ENCODE results near the gene DOP1B.
"Not testable (repeated sequence)": the region's sequence is repeated elsewhere in the genome, so short reads cannot be mapped to it uniquely, and the experiment has no call there.

DOP1B gene

DNA sequence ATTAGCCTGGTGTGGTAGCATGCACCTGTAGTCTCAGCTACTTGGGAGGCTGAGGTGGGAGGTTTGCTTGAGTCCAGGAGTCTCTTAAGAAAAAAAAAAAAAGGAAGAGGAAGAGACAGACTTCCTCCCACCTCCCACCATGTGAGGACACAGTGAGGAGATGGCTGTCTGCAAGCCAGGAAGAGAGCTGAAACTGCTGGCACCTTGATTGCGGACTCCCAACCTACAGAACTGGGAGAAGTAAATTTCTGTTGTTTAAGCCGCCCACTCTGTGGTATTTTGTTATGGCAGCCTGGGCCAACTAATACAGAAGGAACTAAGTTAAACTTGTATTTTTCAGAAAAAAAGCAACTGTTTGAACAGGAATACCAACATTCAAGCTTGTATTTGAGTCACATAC lies 21.7 kb downstream of the DOP1B start:
- DNase-seq = no peak

DNA sequence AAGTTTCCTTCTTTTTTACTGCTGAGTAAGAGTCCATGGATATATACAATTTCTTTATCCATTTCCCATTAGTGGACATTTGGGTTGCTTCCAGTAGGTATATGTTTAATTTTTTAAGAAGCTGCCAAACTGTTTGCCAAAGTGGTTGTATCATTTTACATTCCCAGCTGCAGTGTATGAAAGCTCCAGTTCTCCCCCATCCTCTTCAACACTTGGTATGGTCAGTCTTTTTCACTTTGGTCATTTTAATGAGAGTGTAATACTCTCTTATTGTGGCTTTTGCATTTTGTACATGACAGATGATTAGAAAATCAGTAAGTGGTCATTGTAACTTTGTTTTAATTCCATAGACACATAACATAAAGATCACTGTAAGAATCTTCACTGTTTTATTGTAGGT lies 22.5 kb downstream of the DOP1B start:
- DNase-seq = no peak

DNA sequence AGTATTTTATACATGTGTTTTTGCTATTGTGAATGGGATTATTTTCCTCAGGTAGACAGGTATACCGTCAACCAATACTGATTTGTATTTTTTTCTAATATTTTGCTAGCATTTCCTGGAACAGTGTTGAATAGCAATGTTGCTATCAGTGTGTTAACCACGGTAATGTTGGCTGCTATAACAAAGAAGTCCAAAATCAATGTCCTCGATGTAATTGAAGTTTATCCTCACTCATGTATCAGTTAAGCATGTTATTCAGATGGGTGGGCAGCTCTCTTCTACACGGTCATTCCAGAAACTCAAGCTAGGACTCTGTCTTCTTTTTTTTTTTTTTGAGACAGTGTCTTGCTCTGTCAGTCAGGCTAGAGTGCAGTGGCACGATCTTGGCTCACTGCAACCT lies 24.3 kb downstream of the DOP1B start:
- no peak for DNase-seq

DNA sequence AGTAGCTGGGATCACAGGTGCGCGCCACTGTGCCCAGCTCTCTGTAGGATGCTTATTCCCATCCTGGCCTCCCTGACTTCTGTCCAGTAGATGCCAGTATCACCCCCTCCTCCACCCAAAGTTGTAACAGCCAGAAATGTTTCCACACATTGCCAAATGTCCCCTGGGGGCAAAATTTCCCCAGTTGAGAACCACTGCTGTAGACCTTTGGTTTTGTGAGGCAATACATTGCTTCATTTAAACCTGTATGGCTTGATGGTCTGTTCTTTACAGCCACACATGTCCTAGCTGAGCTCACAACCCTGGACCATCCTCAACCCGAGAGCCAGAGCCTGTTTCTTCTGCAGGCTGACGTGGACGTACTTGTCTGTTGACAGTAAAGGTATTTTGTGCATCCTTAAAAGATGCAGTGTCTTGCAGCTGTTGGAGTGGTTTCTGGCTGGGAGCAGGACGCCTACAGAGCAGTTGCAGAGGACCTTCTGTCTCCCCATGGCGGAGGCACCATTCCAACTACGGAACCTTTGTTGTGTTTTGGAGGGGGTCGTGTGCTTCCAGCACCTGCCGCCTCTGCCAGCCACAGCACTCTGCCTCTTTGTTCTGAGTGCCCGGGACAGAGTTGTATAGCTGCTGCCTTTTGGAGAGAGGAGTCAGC lies 26.6 kb downstream of the DOP1B start:
- DNase-seq = no peak

DNA sequence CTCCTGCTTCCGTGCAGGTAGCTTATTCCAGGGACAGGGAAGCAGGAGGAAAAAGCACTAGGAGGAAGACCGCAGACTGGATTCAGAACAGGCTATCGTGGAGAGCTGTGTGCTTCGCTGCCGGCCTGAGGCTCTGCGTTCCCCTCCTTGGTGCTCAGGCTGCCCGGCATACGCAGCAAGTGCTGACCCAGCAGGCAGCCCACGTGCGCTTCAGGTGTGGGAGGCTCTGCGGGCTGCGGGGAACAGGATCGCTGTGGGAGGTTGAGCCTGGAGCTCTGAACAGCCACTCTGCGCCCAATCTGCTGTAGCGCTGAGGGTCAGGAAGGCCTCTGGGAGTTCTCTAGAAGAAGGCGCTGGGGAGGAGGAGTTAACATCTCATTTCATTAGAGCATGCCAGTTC lies 27.9 kb downstream of the DOP1B start:
- no peak for DNase-seq

DNA sequence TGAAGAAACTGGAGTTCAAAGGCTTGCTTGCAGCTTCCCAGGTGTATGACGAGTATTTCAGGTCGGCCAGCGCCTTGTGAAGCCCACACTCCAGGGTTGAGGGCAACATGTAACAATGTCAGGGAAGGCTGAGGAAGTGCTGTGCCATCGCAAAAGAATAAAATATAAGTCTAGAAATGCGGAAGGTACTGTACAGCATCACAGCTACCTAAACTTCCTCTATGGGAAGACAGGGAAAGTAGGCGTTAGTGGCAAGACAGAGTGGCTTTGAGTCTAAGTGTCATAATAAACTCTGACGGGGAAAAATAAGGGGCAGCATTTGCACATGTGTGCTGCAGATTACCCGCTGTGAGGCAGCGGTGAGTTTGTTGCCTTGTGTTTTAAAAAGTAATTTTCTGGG lies 28.9 kb downstream of the DOP1B start:
- DNase-seq = no peak

DNA sequence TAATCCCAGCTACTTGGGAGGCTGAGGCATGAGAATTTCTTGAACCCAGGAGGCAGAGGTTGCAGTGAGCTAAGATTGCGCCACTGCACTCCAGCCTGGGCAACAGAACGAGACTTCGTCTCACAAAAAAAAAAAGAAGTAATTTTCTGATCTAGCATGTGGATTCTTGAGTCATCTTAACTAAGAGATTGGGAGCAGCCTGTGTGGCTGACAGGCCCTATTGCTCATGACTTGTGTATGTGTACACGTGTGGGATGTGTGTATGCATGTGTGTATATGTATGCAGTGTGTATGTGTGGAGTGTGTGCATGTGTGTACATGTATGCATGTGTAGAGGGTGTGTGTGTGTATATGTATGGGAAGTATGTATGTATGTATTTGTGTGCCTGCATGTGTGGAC lies 29.5 kb downstream of the DOP1B start:
- DNase-seq = no peak

DNA sequence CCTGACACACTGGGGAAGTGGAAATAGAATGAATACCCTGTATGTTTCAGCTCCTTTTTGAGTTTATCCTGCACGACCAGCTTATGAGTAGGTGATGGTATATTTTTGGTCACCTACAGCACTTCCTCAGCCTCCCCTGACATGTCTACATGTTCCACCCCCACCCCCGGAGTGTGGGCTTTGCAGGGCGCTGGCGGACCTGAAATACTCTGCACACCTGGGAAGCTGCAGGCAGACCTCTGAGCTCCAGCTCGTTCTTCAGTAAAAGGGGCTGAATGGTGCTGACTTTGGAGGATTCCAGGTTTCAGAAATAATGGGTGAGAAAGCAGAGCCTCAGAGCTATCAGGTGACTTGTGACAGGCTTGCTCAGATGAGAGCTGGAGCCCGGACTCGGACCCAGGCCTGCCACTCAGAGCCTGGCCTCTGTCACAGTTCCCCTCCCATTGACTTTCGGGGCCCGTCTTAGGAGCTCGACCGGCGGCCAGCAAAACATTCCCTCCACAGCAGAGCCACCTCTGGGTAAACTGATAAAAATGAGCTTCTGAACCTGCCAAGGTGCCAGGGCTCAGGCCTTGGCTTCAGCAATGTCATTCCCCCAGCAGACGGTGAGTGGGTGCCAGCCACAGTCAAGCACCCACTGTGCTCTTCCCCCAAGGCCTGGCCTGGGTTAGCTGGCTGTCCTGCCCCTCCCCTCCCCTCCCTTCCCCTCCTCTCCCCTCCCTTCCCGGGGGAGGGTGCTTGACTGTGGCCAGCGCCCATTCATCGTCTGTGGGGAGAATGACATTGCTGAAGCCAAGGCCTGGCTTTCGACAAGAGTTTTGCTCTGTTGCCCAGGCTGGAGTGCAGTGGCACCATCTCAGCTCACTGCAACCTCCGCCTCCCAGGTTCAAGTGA lies 30.1 kb downstream of the DOP1B start:
- no peak for DNase-seq

DNA sequence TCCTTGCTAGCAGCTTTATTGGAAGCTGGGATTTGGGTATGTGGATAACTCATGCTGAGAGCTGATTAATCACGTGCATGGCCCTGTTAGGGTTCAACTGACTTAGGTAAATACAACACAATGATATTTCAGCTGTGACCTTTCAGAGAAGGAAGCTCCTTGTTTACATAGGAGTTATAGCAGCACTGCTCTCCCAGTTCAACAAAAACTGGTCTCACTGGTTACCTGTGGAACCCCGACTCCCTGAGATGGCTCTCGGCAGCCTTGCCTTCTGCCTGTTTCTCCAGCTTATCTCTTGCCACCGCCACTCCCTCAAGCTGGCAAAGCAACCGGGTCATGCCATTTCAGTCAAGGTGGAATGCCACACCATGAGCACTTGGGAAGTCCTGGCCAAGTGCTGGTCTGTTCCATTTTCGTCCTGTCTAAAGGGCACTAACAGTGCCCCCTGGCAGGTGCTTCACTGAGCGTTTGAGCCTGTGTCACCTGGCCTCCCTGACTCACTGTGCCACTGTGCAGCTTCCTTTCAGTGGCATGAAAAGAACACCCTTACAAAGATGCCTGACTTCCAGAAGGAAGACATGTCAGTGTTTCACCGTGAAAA lies 31.6 kb downstream of the DOP1B start:
- no peak for DNase-seq

DNA sequence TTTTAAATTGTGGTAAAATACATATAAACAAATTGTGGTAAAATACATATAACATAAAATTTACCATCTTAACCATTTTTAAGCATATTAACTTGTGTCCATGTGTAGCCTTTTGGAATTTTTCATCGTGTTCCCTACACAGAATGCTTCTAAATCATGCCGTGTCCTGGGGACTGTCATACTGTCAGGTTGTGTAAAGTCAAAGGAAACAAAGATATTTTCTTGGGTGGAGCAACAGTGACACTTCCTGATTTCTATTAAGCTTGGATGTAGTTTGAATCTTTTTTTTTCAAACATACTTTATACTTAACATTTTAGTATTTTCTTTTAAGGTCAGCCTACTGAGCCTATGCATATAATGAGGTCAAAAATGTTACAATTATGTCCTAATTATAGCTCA lies 32.3 kb downstream of the DOP1B start:
- no peak for DNase-seq

DNA sequence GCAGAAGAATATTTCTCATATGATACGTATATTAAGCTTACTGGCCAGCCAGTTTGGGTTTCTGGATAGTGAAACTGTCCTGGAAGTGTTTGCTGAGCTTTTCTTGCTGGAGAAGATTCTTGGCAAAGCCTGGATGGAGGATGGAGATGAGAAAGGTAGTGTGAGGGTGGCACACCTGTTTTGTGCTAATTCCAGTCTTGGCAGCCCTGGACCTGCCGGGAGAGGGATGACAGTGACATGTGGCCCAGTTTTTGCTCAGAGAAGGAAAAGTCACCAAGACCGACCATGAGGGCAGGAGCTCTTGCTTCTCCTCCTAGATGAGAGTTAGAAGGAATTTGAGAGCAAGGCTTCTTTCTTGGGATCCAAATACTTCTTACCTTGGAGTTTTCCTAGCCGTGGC lies 34.1 kb downstream of the DOP1B start:
- no peak for DNase-seq

DNA sequence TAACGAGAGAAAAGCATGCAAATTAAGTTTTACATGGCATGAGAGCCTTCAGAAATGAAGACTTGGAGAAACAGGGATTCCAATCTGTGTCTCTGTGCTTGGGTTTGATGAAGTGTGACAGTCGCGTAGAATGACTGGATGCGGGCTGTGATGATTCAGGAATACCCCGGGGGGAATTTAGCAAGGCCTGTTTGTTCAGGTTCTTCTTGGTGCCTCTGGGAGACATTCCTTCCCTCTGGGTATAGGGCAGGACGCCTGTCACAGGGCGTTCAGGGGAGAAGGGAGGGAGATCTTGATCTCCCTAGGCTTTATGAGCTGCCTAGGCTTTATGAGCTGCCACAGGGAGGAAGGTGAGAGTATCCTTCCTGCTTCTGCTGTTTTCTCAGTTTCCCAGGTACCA lies 36.6 kb downstream of the DOP1B start:
- DNase-seq = no peak

DNA sequence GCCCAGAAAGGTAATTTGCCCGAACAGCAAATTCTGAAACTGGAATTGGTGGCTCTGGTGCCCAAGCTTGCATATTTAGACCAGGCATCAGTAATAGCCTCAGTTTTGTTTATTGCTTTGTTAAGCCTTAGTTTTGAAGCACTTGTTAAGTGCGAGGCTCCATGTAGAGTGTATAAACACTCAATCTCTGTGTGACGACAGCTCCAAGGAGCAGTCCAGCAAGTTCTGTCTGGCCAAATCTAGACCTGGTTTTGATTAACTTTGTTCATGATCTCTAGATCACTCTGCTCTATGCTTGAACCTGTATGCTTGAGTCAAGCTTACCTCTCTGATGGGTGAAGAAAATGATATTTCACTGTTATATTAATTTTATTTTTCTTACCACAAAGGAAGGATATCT lies 37.4 kb downstream of the DOP1B start:
- DNase-seq = no peak

DNA sequence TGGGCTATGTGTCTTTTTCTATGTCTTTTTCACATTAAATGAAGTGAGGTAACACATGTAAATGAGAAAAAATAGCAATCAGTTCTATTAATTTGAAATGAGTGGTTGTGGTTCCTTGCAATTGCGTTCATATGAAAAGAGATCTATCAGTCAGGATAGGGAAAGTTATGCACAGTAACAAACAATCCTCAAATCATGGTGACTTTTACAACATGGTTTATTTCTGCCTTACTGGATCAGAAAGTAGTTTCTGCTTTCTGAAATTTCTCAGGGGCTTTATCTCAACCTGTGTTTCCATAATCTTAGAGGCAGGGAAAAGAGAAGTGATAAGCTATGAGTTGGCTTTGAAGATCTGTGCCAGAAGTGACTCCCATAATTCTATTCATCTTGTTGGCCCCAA lies 39.0 kb downstream of the DOP1B start:
- no peak for DNase-seq

DNA sequence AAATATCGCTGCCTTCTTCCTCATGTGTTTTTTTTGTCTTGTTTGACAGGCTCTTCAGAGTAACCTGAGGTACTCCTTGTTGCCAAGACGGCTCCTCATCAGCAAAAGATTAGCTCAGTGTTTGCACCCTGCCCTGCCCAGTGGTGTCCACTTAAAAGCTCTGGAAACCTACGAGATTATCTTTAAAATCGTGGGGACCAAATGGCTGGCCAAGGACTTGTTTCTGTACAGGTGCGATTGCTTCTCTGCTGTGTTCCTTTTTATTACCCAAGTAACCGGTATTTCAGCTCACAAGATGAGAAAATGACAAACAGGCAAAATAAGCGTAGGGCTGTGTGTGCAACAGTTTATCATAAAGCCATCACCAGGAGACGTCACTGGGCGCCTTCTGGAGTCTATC lies 42.4 kb downstream of the DOP1B start:
- no peak for DNase-seq

DNA sequence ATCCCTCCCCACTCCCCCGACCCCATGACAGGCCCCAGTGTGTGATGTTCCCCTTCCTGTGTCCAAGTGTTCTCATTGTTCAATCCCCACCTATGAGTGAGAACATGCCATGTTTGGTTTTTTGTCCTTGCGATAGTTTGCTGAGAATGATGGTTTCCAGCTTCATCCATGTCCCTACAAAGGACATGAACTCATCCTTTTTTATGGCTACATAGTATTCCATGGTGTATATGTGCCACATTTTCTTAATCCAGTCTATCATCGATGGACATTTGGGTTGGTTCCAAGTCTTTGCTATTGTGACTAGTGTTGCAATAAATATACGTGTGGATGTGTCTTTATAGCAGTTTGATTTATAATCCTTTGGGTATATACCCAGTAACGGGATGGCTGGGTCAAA lies 43.0 kb downstream of the DOP1B start:
- not testable (repeated sequence) for DNase-seq

DNA sequence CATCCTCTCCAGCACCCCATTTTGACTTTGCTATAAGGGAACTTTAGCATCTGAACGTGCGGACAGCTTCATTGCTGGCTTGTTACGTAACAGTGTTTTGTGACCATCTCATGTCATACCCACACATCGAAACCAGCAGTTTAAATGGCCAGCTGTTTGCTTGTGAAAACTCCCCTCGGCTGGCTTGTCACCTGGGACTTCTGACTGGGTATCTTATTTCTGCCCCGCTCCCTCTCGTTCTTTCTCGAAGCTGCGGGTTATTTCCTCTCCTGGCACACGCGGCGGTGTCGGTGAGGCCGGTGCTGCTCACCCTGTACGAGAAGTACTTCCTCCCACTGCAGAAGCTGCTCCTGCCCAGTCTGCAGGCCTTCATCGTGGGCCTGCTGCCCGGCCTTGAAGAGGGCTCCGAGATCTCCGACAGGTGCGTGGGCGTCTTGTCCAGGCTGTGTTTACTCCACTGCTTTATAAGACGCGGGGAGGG lies 43.5 kb downstream of the DOP1B start:
- DNase-seq = no peak

DNA sequence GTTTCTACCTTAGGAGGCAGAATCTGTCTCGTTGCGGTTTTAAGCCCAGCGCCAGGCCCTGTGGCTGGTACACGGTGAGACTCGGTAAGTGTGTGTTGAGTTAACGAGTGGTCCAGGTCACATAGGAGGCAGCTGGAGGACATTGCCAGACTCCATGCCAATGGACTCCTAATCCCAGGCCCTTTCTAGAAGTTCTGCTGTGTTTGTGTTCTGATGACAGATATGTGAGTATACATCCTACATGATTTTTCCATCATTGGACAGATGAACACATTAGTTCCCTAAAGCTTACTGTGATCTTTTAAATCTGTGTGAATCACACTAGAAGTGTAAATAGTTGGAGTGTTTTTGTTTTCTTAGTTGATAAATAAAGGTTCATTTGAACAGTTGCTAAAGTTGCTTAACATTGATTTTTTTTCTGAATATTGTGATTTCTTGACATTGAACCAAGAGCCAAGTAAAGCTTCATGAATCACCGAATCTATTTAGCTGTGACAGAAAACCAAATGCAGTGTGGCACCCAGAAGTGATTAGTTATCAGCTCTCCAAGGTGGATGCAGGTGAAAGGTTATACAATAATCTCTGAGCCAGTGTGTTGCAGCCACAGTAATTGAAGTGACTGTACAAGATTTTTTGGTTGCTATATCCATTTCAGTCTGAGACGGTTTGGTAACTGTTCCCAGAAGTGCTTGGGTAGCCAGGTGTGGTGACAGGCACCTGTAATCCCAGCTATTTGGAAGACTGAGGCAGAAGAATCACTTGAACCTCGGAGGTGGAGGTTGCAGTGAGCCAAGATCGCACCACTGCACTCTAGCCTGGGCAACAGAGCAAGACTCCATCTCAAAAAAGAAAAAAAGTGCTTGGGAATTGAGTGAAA lies 46.3 kb downstream of the DOP1B start:
- DNase-seq = no peak

DNA sequence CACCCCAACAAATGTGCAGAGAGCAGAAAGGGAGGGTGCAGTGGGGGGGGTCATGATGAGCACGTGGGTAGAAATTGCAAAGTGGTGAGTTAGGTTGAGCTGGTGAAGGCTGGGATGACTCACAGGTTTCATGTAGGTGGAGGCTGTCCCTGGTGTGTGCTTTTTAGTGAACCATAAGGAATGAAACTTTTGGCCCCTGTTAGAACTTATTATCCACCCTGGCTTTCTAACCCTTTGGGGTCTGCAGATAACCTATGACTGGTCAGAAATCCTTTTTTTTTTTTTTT lies 46.9 kb downstream of the DOP1B start:
- no peak for DNase-seq

DNA sequence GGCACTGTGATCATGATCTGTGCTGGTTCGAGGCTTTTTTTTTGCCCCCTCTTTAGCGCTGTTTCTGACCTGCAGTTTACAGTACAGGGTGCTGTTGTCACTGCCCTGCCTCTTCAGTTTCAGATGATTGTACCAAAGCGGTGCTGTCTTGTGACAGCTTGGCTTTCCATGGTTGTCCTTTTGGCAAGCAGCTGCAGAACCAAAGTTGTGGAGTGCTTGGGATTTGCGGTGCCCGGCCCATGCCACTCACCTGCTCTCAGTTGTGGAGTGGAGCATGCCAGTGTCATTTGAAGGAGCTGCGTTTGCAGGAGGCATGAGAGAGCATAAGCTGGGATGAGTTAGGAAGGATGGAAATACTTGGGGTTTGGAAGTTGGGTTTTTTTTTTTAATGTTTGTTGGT lies 48.4 kb downstream of the DOP1B start:
- no peak for DNase-seq

DNA sequence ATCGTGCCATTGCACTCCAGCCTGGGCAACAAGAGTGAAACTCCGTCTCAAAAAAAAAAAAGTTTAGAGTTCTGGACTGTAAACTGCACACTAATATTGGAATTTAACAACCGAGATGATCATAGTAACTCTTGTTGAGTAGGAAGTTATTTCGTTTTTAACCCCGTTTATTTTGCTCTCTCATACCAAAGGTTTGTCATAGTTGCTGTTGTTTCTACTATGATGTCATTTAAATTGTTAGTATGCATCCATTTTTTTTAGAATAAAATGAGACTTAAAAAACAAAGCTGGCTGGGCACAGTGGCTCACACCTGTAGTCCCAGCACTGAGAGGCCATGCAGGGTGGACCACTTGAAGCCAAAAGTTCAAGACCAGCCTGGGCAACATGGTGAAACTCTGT lies 49.3 kb downstream of the DOP1B start:
- DNase-seq = no peak

Measured in activated T-cell treated with anti-CD3 and anti-CD28 coated beads, Interleukin-2, amount 50 U/mL, for 1 hour (primary cell).